Activated CD8-positive, alpha-beta memory T cell treated with anti-CD3 and anti-CD28 coated beads for 24 hours (primary cell): Measurements from ENCODE around the gene MBD5.

Experiments
- DNase-seq: peaks from one replicate; pipeline ENCODE4 v3.0.0-alpha.2; 2020

MBD5 gene

DNA sequence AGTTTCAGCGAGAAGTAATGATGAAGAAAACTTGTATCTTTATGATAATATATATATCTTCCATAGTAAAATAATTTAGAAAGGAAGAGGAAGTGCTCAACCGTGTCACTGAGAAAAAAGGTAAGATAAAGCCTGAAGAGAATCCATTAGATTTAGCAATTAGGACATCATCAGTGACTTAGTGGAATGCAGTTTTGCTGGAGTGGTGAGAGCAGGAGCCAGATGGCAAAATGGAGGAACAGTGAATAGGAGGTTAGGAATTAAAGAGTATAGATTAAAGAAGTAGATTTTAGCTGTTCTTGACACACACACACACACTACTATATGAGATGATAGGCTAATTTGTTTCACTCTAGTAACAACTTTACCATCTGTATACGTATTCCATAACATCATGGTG, 466.5 kb downstream of the MBD5 start:
- no peak for DNase-seq

- DNase-seq, result no peak
Measured at GRCh38 chr2:148490840-148491439, 470.0 kb downstream of the MBD5 start.

DNA sequence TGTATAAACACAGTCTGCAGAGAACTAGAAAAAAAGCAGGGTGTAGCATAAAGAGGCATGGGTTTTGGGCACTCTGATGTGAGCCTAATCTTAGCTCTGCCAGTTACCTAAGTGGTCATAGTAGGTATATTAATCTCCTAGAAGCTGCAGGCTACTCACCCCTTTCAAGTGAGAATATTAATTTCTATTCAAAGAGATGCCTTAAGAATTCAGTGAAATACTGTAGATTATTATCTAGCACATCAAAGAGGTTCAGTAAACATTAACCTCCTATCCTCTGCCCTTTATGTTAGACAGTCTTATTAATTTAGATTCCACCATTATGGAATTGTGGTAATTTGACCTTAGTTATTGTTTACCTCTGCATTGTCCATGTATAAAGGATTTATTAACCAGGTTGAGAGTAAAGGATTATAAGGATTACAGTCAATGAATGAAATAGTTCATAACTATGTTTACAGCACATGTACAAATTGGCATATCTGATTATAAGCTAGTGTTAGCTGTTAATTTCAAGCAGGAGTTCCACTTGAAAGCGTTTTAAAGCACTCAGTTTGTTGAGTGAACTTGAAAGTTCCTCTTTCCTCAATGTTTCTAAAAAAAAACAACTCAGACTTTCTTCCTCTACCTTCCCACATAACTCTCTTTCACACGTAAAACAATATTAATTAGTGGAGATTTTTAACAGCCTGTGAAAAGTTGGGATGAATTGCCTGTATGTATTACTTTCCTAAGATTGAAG, 473.1 kb downstream of the MBD5 start:
- no peak for DNase-seq

GRCh38 chr2:148495586-148495985, 474.7 kb downstream of the MBD5 start:
- DNase-seq, result no peak

DNA sequence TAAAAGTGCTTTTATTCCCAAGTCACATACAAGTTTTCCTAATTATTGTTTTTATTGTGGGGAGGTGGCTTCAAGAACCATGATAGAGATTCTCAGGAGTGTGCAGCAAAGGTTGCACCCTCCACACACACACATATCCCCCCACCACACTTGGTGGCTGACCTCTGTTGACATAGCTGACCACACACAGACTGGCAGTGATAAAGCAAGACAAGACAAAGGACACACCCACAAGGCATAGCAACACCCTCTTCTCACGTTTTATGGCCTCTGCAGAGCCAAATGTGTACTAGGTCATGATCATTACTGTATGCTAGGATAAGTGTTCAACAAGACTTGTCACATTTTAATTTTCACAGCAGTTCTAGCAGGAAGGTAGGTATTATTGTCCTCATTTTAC, 480.7 kb downstream of the MBD5 start:
- DNase-seq, result no peak

DNA sequence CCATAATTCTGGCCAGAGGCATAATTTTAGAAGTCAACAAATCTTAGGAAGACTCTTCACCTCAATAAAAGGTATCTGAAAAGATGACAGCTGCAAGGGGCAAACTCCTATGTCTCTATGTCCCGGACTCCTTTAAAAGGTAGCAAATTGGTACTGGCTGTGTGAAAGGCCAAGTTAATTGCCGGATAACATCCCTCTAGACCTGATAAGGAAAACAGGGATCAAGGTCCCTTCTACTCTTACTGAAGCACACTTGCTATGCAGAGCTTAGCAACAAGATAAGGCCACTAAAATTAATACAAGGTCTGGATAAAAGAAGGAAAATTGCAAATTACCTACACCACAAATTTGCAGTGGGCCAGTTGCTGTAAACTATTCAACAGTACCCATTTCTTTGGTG, 482.6 kb downstream of the MBD5 start:
- DNase-seq, result no peak

DNA sequence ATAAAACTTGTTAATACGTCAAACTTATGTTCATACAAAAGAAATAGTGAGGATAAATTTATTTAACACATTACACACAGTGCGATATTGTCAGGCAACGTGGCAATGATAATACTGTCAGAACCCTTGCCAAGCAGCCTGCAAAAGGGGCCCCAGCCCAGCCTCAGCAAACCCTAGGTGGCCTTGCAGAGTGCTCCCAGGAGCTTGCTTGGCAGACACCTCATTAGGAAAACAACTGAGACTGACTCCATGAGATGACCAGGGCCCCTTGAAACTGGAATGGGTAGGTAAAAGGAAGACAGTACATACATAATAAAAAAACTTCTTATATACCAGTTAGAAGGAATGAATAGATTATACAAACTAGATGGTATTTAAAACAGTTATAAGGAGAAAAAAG, 487.1 kb downstream of the MBD5 start:
- no peak for DNase-seq

GRCh38 chr2:148508878-148509287, 488.0 kb downstream of the MBD5 start:
- DNase-seq, result no peak

GRCh38 chr2:148509288-148509902, 488.5 kb downstream of the MBD5 start:
- peak; percentile 91 for DNase-seq

- no peak for DNase-seq
Measured at GRCh38 chr2:148511883-148512282, 491.0 kb downstream of the MBD5 start.

- DNase-seq, result no peak
Measured at GRCh38 chr2:148512501-148512900, 491.6 kb downstream of the MBD5 start.

DNA sequence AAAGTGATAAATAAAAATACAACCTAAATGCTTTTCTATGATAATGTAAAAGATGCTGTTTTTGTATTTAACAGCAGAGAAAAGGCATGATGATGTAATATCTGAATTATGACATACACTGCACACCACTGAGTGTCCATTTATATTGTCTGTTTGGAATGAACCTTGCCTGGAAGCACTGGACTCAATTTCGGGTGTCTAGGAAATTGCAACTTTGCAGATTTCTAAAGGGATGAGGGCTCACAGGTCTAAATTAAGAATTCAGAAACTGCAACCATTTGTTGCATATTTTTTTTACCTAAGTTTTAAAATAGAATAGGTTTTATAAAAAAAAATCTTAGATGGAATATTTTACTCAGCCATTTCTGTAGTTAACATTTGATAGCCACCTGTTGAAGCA, 492.5 kb downstream of the MBD5 start:
- DNase-seq, result no peak

DNA sequence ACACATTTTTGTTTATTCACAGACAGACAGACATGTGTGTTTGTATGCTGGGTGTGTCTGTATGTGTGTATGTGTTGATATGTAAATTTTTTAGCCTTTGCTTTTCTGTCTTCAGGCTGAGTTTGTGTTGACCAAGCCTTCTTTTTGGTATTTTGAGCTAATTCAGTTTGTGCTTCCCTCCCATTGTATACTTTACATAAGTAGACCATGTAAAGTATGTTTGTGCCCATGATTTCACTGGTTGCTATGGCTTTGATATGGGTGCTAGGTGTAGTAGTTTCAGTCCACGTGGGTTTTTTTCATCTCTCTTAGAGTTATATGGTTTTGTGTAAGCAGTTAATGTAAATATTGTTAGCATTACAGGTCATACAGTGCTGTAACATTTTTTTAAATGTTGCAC, 494.2 kb downstream of the MBD5 start:
- no peak for DNase-seq

- no peak for DNase-seq
Measured at GRCh38 chr2:148515976-148516375, 495.1 kb downstream of the MBD5 start.

DNA sequence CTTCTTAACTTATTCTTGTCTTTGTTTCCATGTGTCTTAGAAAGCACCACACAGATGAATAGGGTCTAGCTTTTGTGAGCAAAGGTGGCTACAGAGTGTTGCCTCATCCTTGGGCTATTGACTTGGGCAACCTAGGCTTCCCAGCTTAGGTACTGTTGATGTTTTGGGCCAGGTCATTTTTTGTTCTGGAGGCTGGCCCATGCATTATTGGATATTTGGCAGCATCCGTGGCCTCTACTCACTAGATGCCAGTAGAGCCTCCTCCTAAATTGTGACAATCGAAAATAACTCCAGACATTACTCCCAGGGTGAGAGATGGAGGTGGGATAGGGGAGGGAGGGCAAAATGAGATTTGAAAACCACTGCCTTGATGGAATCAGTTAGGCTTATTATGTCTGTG, 496.4 kb downstream of the MBD5 start:
- DNase-seq, result no peak

GRCh38 chr2:148517822-148518221, 496.9 kb downstream of the MBD5 start:
- no peak for DNase-seq

GRCh38 chr2:148519013-148519412, 498.1 kb downstream of the MBD5 start:
- peak; percentile 24 for DNase-seq

DNA sequence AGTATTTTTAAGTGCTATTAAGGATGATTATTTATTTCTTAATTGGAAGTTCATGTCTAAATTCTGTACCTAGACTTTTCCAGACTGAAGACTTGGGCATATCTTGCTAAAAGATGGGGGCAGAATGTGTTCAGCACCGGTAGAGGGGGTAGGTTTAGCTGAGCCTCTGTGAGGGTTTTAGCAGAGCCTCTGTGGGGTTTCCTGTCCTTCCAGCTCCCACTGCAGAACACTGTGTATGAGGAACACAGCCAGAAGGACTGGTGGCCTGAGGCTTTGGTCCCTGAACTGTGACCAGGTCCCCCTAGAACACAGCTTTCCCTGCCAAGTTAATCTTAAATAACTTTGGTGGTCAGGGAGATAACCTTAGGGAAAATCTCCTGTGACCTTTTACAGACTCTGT, 500.3 kb downstream of the MBD5 start:
- no peak for DNase-seq

DNA sequence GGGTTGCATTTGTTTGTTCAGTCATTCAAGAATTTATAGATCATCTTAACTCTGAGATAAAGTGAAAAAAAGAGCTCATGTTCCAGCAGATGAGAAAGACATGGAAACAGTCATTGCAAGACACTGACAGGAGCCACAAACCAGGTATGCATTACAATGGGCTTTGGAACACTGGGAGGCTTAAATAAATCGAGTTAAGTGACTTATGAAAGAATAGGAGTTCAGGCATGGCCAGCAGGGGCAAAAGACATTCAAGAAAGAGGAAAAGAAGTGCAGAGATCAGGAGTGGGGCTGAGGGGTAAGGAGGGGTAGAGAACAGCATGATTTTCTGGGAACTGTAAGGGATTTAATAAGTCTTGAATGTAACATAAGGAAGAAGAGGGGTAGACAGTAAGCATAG, 502.4 kb downstream of the MBD5 start:
- DNase-seq, result no peak

- peak; percentile 66 for DNase-seq
Measured at GRCh38 chr2:148524519-148524919, 503.6 kb downstream of the MBD5 start.

GRCh38 chr2:148525130-148525529, 504.2 kb downstream of the MBD5 start:
- peak; percentile 57 for DNase-seq

DNA sequence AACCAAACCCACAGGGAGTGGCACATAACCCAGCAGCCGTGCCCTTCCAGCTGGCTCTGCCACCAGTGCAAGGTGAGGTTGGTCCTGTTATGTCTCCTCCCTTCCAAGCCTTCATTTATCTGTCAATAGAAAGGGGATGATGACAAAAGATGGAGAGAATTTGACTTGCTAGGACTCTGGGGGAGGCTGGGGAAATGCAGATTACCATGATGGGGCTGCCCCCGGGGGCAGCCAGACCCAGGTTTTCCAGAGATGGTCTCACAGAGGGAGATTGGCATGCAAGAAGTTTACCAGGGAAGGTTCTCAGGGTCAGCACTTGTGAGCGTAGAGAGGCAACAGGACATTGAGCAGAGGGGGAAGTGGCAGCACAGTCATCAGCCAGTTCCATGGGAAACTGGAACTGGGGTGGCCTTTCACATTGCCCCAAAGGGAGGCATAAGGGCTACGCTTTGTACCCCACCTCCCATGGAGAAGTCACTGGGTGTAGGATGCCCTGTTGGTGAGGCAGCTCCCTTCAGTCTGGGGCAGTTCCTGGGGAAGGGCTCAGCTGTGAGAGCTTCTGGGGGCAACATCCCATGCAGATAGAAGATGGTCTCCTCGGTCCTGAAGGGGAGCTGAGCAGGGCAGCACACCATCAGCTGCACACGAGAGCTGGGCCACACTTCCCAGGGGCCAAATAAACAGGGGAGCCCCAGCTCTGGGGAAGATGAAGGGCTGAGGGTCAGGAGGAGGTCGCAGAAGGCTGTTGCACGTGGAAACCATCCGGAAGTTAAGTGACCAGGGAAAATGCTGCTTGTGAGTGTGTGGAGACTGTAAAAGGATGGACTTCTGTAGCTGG, 505.8 kb downstream of the MBD5 start:
- peak; percentile 56 for DNase-seq
